B cell (primary cell): ENCODE data around the gene CAPZA2.

ENCODE experiments used
- CTCF ChIP-seq: fragments of 200-600 bp; IDR thresholded peaks from one replicate; pipeline ENCODE4 v1.8.0; 2022; ENCODE audit warnings: antibody characterized with exemption, mild to moderate bottlenecking
- EZH2 ChIP-seq: IDR thresholded peaks from 2 replicates; pipeline ENCODE4 v1.6.1; 2012; ENCODE audit warnings: borderline replicate concordance, low read depth, mild to moderate bottlenecking, moderate library complexity, low read length; ENCODE audit not compliant: insufficient read depth, poor library complexity, severe bottlenecking

- TF ChIP-seq EZH2 (no peak), CTCF (no peak)
These were observed 90.4 kb downstream of the CAPZA2 start for GRCh38 chr7:116952635-116953371.
